ENCODE measurements around the gene ZNF581.

Gene ZNF581

GRCh38 chr19:55648585-55649267 is 5.3 kb downstream of the ZNF581 start:
- no peak for DNase-seq (ENCODE audit: low read depth in 2 of 2)

DNA sequence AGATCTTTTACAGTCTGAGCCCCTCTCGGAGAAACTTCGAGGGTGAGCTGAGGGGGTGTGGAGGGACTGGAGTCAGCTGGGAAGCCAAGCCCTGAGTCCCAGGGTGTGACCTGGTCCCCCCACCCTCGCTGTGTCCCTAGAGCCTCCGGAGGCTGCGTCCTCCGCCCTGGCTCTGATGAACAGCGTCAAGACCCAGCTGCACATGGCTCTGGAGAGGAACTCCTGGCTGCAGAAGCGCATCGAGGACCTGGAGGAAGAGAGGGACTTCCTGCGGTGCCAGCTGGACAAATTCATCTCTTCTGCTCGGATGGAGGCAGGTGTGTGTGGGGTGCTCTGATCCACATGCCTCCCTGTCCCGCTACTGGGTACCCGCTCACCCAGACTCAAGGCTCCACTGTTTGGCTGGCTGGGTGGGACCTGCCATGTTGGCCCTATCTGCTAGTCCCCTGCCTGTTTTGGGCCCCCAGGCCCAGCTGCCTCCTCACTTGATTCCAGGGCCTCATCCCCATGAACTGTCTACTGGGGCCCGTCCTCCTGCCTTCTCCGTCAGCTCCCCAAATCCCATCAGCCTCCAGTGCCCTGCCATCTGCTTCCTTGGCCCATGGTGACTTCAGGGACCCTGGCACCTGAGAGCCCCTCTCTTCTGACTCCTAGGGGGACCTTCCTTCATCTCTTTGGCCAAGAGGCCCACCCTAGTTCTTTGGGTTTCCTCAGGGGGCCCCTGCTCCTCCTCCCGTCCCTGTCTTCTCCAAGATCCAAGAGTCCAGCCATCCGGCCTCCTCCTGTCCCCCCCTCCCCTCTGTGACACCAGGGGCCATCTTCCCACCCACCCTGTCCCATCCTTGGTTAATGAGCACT is 6.0 kb downstream of the ZNF581 start:
- DNase-seq (ENCODE audit: low read depth in 2 of 2), result no peak

- no peak for DNase-seq (ENCODE audit: low read depth in 2 of 2)
These were observed 6.7 kb downstream of the ZNF581 start for GRCh38 chr19:55650126-55650557.

DNA sequence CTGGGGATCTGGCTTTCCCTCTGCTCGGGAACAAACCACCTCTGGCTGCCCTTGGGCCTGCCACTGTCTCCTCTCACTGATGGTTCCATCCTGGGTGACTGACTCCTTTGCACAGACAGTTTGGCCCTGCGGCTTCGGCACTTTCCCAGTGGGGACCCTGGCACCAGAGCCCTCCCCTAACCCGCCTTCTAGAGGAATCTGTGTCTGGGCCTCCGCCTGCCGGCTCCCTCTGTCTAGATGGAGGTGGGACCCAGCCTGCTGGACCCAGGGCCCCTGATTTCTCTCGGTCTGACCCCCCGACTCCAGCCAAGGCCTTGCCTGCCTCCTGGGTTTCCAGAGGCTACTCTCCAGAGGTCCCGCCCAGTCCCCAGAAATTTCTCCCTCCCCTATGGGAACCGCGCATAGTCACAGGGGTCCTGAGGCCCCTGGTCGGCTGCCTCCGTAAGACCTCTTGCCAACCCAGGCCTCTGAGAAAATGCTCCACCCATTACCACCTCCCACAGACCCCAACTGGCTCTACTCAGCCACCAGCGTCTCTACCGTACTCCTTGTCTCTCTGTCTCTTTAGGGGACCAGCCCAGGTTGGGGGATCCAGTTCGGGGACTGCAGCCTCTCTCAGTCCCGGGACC is 7.3 kb downstream of the ZNF581 start:
- DNase-seq (ENCODE audit: low read depth in 2 of 2), result no peak

- DNase-seq (ENCODE audit: low read depth in 2 of 2), result no peak
These were observed 7.8 kb downstream of the ZNF581 start for GRCh38 chr19:55651236-55651635.

DNA sequence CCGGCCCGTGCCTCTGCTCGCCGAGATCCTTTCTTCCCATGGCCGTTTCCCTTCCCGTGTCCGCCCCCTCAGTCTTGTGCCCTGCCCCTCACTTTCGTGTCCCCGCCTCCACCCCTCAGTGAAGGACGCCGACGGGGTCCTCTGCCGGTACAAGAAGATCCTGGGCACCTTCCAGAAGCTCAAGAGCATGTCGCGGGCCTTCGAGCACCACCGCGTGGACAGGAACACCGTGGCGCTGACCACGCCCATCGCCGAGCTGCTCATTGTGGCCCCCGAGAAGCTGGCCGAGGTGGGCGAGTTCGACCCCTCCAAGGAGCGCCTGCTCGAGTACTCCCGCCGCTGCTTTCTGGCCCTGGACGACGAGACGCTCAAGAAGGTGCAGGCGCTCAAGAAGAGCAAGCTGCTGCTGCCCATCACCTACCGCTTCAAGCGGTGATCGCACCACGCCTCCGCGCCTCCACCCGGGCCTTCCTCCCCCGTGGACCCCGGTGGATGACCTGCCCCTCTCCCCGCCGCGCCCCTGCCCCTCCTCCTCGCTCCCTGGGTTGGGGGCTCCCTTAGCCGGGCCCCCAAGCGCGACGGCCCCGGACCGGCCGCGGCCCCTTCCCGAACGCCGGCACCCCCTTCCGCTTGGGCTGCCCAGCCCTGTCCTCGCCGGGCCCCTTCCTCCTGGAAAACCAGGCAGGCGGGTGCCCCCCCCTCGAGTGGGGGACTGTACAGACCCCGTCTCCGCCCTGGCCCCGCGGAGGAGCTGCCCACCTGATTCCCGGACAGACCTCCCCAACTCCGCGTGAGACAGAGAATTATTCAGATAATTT is 9.1 kb downstream of the ZNF581 start:
- DNase-seq (ENCODE audit: low read depth in 2 of 2), result no peak

- DNase-seq (ENCODE audit: low read depth in 2 of 2), result peak; percentile 93 to 98
These were observed 10.3 kb downstream of the ZNF581 start for GRCh38 chr19:55653651-55654322.

DNA sequence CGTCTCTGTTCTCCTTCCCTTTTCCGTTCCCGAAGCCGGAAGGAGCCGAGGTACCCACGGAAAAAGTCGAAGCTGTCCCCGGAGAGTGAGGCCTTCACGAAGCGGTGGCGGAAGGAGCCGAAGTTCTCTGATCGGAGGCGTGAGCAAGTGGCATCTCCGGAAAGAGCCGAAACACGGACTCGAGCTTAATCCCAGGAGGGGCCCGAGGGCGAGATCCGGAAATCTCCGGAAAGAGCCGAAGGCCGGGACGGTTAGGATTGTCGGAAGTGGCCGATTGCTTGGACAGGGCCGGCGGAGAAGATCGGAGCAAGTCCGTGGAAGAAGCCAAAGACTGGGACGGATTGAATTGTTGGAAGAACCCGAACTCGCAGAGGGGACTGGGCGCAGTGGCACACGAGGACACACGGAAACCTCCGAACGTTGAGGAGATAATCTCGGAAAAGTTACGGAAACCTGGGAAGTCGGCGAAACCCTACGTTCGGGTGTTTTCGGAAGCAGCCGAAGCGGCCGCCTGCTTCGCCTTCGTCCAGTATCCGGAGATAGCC is 10.9 kb downstream of the ZNF581 start:
- DNase-seq (ENCODE audit: low read depth in 2 of 2), result peak; percentile 95 to 96

DNA sequence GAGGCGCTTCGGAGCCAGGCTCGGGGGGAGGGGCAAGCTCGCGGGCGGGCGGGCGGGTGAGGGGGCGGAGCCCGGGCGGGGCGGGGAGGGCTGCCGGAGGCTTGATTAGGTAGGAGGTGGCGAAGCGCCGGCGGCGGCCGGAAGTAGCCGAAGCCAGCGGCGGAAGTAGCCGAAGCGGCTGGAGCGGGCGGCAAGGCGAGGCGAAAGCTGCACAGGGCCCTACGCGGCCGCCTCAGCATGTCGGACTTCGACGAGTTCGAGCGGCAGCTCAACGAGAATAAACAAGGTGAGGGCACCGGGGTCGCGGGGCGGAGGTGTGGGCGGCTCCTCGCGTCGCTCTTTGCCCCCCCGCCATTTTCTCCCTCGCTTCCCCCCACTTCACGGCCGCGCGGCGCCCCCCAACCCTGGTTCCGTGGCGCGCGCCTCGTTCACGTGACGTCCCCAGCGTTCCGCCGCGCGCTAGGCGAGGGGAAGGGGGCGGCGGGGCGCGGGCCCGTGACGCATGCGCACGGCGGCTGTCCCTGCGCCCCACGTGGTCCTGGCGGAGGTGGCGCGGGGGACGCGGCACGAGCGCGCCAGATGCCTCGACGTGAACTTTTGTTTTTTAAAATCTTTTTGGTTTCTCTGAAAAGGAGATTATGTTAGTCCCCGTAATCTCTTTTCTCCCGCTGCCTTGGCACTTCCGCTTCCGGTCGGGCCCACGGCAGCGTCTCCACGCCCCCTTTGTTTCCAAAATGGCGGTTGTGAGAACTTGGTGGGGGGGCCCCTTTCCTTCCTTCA is 11.6 kb downstream of the ZNF581 start, which contains the start of gene U2AF2:
Gene U2AF2, plus strand, starts transcription at position 168 of the 780 bp plus-strand sequence. Its CDS starts 70 bp downstream, at position 238.
- DNase-seq (ENCODE audit: low read depth in 2 of 2), result peak; percentile 94 to 98

GRCh38 chr19:55655648-55656040 is 12.2 kb downstream of the ZNF581 start:
- no peak for DNase-seq (ENCODE audit: low read depth in 2 of 2)

DNA sequence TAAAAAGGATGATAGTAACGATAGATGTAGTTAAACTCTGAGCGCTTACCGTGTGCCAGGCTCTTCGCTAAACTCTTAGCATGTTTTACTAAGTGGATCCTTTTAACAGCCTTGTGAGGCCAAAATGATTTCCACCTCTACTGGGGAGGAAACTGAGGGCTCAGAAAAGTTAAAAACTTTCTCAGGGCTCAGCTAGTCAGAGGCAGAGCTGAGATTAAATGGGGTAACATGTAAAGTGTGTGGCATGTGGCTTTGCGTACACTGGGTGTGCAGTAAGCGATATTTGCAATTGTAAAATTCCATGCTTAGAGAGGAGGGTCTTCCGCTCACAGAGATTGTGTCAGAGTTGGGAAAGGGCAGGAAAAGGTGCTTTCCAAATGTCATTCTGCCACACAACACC is 13.1 kb downstream of the ZNF581 start:
- no peak for DNase-seq (ENCODE audit: low read depth in 2 of 2)

DNA sequence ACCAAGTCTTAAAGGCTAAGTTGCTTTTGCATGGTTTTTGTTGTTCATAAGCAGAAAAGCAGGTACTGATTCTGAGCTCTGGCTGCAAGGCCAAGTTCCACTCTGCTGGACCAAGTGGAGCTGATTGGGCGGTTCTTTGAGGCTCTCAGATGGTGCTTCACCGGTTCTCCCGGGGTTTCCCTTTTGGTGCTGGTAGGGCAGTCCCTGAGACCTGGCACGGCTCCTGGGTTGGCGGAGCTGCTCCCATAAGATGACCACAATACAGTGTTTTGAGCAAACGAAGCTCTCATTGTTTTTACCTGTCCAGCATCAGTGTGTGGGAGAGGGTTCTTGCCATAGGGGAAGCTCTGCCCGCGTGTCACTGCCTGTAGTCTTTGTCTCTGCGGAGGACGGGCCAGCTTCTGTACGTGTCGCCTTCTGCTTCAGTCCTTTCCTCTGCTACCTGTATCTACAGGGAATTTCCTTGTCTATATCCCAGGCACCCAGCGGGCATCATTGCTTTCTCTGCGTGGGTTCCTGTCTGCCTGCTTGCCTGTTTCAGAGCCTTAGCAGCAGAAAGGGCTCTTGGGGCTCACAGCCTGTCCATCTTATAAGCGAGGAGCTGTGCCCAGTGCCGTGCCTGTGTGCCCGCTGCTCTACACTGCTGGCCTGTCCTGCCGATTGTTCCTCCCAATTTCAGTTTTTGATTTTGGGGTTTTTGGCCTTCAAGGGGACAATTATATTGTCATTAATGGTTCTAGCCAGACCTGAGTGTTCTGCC is 13.7 kb downstream of the ZNF581 start:
- DNase-seq (ENCODE audit: low read depth in 2 of 2), result no peak

- no peak for DNase-seq (ENCODE audit: low read depth in 2 of 2)
These were observed 15.5 kb downstream of the ZNF581 start for GRCh38 chr19:55658846-55659459.

- no peak for DNase-seq (ENCODE audit: low read depth in 2 of 2)
These were observed 16.4 kb downstream of the ZNF581 start for GRCh38 chr19:55659822-55660221.

GRCh38 chr19:55660404-55660803 is 17.0 kb downstream of the ZNF581 start:
- DNase-seq (ENCODE audit: low read depth in 2 of 2), result no peak

DNA sequence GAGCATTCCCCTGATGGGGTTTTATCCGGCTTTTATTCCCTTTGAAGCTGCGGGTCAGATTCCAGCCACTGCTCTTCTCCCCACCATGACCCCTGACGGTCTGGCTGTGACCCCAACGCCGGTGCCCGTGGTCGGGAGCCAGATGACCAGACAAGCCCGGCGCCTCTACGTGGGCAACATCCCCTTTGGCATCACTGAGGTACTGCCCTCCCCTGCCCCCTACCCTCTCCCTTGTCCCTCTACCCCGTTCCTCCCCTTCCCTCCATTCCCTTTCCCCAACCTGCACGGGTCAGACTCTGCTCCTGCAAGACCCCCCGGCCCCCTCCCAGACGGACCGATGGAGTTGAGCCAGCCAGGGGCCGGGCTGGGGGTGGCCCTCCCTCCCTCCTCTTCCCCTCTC is 17.5 kb downstream of the ZNF581 start:
- DNase-seq (ENCODE audit: low read depth in 2 of 2), result no peak

DNA sequence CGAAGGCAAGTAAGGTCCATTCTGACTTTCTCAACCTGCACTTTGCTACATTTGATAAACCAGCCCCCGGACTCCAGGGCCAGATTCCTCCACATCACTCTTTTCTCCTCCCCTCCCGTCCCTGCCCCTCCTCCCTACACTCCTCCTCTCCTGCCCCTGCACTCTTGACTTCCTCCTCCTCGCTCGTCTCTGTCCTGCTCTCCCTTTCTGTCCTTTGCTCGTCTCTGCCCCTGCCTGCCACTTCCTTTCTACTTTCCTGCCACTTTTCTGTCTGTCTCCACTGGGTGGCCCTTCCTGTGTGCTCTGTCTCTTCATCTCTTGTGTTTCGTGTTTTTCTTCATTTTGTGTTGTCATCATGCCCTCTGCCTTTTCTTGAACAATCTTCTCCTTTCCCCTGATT is 18.4 kb downstream of the ZNF581 start:
- no peak for DNase-seq (ENCODE audit: low read depth in 2 of 2)

- DNase-seq (ENCODE audit: low read depth in 2 of 2), result no peak
These were observed 20.5 kb downstream of the ZNF581 start for GRCh38 chr19:55663846-55664536.

Measured in stimulated activated CD4-positive, alpha-beta T cell treated with anti-CD3 and anti-CD28 coated beads, Interleukin-1b, Interleukin-23, amount 100 ng/mL, for 1 hour (primary cell).